HG02852 (cell line): ENCODE data around the gene MRPL1.
"Not testable (repeated sequence)": the region's sequence is repeated elsewhere in the genome, so short reads cannot be mapped to it uniquely, and the experiment has no call there.

Experiments
- ATAC-seq: cut with Tn5 transposase; IDR thresholded peaks from one replicate; pipeline ENCODE4 v1.9.1; 2021; ENCODE audit warnings: mild to moderate bottlenecking, moderate library complexity; ENCODE audit not compliant: unreplicated experiment

The MRPL1 gene

DNA sequence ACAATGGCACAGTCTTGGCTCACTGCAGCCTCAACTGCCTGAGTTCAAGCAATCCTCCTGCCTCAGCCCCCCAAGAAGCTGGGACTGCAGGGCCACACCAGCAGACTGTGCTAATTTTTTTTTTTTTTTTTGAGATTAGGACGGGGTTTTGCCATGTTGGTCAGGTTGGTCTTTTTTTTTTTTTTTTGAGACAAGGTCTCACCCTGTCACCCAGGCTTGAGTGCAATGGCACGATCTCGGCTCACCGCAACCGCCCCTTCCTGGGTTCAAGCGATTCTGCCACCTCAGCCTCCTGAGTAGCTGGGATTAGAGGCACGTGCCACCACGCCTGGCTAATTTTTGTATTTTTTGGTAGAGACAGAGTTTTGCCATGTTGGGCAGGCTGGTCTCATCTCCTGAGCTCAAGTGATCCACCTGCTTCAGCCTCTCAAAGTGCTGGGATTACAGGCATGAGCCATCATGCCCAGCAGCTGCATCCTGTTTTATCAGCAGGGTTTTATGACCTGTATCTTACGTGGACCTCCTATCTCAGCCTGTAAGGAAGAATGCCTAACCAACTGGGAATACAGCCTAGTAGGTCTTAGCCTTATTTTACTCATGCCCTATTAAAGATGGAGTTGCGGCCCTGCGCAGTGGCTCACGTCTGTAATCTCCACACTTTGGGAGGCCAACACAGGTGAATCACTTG, 13.2 kb upstream of the MRPL1 start:
- no peak for ATAC-seq

DNA sequence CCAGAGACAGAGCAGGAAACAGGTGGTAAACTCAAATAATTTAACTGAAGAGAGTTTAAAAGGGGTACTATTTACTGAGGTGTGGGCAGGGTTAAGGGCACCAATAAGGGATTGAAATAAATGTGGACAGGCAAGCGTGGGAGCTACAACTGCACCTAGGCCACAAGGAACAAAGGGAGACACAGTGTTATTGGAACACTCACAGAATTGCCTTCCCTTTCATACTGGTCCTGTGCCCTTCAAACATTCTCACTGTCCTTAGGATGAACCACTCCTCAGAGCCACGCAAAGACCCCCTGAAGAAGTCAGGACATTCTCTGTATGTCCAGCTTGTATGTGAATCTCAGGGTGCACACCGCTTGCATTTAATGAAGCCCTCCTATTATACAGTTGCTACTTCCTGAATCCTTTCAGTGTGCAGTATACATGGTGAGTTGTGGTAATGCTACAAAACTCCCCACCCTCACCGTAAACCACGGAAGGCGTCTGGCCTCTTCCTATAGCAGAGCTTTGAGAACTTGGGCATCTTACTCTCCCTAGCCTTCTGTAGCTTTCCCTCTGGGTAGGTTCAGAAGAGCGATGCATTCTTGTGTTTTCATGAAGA, 9.6 kb upstream of the MRPL1 start:
- ATAC-seq = peak; percentile 99

DNA sequence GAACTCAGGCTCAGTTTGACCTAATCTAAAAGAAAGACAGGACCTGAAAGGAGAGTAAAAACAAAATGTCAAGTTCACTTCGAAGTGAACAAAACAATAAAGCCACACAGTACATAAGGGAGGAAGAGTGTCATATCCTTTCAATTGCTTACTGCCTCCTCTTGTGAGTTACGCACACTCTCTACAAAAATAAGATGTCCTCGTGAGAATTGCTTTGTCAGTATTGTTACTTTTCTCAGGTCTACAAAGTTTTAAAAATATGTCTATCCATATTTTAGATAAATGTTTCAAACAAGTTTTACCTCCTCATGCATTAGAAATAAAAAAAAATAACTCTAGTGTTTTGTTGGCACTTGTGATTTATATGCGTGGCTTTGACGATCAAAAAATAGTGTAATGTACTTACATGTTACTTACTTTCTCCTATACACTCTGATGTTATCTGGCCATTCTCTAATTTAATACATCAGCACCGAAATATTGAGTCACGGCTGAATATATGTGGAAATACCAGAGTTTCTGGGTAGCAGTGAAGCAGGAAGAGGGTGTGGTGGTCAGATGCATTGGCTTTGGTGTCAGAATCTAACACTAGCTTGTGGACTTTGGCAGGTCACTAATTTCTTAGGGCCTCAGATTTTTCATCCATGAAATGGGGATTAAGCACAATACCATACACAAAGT, 8.1 kb upstream of the MRPL1 start:
- no peak for ATAC-seq

DNA sequence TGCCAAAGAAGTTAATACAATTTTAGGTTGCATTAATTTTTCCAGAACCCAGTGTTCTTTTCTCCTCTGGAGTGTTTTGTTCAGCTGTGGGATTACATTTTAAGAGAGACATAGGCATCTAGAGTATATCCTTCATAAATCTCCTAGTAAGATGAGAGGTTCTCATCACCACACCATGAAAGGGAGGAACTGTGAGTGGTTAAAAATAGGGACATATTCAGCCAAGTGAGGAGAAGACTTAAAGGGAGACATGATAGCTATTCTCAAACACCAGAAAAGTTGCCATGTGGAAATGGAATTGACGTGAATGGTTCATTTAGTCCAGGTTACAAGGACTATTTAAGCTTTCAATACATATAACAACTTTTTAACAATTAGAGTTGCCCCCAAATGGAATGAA, 6.5 kb upstream of the MRPL1 start:
- ATAC-seq = no peak

DNA sequence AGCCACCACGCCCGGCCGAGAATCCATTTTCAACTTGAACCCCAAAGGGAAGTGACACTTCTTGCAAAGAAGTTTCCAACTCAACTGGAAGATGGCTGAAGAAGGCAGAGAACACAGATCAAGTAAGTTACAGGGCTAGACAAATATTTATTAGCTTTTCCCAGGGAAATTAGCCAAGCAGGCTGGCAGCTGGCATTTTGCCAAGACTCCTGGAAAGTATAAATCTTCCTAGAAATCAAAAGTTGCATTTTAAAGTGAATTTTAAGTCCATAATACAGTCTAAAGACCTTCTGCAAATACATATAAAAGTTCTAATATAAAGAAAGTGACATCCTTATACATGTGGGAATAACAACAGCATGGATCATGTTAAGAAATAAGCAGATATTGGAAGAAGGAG, 3.4 kb upstream of the MRPL1 start:
- ATAC-seq = no peak

DNA sequence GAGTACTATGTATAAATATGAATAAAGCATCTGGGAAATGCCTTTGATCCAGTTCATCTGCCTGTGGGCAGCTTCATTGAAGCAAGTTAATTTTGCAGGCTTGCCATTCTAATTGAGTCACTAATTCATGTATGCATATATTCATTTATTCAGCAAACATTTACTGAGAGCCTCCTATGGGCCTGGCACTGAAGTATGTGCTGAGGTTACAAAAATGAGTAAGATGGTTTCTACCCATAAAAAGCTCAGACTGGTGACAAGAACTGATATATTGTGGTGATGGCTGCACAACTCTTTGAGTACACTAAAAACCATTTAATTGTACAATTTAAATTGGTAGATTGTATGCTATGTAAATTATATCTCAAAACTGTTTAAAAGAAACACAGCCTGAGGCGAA, 1.1 kb upstream of the MRPL1 start:
- no peak for ATAC-seq

DNA sequence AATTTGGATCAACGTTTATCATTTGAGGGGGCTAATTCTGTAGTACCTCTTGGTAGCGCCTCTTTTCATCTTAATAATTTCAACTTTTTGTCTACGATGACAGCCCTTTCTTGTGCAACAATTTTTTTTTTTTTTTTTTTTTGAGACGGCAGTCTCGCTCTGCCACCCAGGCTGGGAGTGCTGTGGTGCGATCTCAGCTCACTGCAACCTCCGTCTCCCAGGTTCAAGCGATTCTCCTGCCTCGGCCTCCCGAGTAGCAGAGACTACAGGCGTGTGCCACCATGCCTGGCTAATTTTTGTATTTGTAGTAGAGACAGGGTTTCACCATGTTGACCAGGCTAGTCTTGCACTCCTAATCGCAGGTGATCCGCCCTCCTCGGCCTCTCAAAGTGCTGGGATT, 711 bp downstream of the MRPL1 start:
- not testable (repeated sequence) for ATAC-seq

DNA sequence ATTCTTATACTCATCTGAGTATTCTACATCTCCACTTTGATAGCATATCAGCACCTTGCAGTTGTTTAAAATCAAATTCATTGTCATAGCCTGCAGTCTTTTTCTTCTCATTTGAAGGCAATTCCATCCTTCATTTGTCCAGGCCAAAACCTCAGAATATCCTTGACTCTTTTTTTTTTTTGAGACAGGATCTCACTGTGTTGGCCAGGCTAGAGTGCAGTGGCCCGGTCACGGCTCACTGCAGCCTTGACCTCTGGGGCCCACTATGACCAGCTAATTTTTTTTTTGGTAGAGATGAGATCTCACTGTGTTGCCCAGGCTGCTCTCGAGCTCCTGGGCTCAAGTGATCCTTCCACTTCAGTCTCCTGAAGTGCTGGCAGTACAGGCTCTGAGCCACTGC, 2.6 kb downstream of the MRPL1 start:
- ATAC-seq = no peak

DNA sequence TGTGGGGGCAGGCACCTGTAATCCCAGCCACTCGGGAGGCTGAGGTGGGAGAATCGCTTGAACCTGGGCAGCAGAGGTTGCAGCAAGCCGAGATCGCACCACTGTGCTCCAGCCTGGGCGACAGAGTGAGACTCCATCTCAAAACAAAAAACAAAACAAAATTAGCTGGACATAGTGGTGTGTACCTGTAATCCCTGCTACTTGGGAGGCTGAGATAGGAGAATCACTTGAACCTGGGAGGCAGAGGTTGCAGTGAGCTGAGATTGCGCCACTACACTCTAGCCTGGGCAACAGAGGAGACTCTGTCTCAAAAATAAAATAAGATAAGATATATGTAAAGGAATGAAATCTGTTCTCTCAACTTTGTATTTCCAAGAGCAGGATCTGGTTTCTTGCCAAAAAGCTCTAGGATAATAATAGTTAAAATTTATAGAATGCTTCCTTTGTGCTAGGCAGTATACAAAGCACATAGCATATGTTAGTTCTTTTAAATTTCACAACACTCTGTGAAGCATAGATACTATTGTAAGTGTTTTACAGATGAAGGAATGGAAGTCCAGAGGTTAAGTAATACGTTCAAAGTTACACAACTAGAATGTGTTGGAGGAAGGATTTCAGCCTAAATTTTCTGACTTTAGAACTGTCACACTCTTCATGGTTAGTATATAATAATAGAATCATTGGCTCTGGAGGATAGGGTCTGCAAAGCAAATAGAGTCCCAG, 10.3 kb downstream of the MRPL1 start:
- no peak for ATAC-seq

DNA sequence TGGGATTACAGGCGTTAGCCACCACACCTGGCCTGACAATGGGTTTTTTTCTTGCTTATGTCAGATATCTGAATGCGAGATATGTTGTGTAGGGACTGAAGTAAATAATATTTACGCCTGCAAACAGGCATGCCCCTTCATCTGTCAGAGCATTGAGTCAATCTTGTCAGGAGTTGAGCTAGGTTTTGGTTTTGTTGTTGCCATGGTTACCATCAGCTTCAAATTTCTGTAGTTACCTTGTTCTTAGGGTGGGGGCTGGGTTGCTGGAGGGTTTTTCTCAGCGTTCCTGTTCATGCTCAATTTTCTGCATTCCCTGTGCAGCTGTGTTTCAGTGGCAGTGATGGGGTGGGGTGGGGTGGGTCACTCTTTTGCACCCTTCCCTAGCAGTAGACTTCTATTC, 14.5 kb downstream of the MRPL1 start:
- no peak for ATAC-seq

DNA sequence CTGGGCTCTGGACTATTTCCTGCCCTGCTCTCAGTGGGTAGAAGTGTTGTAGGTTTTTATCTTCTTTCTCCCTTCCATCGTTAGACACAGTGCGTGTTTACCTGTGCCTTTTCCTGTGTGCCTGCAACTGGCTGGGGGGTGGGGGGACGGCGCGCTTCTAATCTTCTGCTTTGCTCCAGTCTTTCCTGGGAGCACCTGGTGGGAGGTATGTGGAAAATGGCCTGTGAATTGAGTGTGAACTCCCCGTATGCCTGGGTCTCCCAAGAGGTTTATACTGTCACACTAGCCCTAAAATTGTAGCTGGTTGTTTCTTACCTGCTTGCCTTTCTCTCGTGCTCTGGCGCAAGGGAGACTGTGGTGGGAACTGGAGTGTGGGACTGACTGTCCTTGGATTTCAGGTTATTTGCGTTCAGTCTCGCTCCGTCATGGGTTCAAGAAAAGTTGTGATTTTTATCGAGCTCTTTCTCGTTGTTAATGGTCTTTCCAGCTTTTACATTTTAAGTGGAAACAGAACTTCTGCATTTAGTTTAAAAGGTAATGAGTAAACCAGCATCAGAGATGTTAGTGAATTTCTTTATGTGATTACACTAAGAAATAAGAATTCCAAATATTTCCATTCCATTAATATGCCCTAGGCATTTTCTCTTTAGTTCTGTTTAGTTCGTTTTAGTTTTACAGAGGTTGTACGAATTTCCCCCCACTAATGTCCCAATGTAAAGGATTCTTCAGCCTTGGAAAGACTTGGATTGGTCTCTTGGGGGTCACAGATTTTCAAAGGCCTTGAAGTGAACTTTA, 15.3 kb downstream of the MRPL1 start:
- ATAC-seq = no peak

DNA sequence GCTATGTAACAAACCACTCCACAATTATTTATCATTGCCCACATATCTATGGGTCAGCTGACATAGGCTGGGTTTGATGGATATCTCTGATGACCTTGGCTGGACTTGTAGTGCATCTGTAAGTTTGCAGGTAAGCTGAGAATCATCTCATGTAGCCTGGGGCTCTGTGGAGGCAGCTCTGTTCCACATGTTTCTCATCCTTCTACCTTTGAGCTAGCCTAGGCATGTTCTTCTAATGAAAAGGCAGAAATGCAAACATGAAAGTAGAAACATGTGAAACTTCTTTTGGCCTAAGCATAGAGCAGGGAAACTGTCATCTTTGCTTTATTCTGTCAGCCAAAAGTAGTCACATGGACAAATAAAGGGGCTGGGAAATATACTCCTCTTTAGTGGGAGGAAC, 18.2 kb downstream of the MRPL1 start:
- ATAC-seq = no peak

DNA sequence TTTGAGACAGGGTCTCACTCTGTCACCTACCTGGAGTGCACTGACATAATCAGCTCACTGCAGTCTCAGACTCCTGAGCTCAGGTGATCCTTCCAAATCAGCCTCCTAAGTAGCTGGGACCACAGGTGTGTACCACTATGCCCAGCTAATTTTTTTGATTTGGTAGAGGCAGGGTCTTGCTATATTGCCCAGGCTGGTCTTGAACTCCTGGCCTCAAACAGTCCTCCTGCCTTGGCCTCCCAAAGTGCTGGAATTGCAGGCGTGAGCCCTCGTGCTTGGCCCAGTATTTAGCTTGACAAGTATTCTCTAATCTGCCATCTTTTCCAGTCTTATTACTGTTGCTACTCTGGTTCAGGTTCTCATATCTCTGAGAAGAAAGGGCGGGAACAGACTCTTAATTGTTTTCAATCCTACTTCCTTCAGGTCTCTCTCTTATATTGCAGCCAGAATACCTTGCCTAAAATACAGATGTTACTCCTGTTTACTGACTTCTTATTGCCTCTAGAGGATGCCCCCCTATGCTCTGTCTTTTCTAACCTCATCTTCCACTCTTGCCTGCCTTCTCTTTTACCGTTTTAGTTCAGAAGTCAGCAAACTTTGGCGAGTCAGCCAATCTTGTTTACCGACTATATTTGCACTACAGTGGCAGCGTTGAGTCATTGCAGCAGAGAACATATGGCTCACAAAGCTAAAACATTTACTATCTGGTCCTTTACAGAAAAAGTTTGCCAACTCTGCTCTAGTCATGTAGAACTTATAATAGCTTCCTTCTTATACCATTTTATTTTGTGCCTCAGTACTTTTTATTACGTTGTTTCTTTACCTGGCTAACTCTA, 19.0 kb downstream of the MRPL1 start:
- ATAC-seq = no peak

DNA sequence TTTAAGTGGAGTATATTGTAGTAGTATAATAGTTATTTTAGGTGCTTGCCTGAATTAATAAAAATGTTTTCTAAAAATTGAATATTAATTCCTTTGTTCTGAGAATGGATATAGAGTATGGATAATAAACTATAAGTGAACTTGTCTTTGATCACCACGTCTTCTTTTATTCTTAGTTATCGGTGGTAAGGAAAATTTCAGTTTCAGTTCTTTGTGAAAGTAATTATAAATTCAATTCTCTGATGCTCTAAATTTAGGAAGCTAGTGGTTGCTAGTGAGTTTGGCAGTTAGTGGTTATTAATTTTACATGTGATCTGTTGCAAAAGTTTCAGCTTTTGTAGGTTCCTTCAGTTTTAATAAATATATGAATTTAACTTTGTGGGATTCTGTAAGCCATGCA, 30.8 kb downstream of the MRPL1 start:
- peak; percentile 74 for ATAC-seq

- no peak for ATAC-seq
These were observed 37.0 kb downstream of the MRPL1 start for GRCh38 chr4:77899607-77900006.

GRCh38 chr4:77903186-77903585, 40.6 kb downstream of the MRPL1 start:
- no peak for ATAC-seq

GRCh38 chr4:77905651-77906263, 43.1 kb downstream of the MRPL1 start:
- no peak for ATAC-seq

DNA sequence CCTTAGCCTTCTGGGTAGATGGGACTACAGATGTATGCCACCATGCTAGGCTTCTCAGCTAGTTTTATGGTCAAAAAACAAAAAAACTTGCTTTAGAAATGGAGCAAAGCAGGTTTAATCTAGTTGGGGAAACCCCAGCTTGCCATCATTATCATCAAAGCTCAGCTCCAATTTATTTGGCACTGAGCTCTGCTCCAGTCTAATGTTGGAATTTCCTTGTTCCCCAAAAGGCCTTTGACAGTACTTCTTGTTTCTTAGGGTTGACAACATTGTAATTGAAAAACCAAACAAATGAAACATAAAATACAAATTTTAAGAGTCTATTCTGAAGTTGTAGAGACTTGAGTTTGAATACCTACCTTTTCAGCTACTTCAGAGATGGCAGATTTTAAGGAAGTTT, 48.0 kb downstream of the MRPL1 start:
- ATAC-seq = no peak

DNA sequence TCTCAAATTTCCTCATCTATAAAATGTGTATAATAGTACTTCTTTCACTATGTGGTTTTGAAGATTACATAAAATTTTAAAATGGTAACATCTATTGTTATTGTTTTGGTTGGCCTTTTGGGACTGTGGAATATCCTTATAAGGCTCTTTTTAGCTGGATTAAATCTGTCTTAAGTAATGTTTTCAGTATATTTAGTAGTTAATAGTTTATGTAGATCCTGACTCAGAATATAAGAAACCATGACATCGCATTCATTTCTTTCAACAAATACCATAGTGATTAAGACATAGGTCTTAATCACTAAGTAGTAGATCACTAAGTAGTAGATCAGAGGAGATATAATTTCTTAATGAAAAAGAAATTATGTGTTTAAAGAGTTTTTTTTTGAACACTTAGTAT, 48.5 kb downstream of the MRPL1 start:
- no peak for ATAC-seq
